ENCODE results near the gene PITPNM2.

DNA sequence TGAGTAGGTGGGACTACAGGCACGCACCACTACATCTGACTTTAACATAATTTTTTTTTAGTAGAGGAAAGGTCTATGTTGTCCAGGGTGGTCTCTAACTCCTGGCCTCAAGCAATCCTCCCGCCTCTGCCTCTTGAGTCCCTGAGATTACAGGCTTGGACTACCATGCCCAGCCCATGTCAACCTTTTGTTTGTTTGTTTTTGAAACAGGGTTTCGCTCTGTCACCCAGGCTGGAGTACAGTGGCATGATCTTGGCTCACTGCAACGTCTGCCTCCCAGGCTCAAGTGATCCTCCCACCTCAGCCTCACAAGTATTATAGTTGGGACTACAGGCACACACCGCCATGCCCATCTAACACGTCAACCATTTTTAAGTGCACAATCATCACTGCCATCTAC lies 29.2 kb downstream of the PITPNM2 start:
- TF ChIP-seq, protein P1, sequence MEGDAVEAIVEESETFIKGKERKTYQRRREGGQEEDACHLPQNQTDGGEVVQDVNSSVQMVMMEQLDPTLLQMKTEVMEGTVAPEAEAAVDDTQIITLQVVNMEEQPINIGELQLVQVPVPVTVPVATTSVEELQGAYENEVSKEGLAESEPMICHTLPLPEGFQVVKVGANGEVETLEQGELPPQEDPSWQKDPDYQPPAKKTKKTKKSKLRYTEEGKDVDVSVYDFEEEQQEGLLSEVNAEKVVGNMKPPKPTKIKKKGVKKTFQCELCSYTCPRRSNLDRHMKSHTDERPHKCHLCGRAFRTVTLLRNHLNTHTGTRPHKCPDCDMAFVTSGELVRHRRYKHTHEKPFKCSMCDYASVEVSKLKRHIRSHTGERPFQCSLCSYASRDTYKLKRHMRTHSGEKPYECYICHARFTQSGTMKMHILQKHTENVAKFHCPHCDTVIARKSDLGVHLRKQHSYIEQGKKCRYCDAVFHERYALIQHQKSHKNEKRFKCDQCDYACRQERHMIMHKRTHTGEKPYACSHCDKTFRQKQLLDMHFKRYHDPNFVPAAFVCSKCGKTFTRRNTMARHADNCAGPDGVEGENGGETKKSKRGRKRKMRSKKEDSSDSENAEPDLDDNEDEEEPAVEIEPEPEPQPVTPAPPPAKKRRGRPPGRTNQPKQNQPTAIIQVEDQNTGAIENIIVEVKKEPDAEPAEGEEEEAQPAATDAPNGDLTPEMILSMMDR (conservative IDR thresholded peaks at IDR 0.05; ENCODE audit: low read depth in 2 of 2) = no peak
- TF ChIP-seq CREB1 (CRISPR knock-in tag; IDR thresholded peaks at IDR 0.05; ENCODE audit: low read depth) (no peak), EZH2 (IDR thresholded peaks at IDR 0.05; ENCODE audit: low read depth, unreplicated experiment) (no peak)

All from GM23338 (cell line).